H1 (cell line): ENCODE measurements around the gene FAM174A. TPM values are rescaled to one million over a fixed set of nuclear protein-coding genes. Genes with fewer than 3 reads are reported as not detected.

Source experiments
- CTCF ChIA-PET: fragments of 300-600 bp; sonication (Branson Sonifier 250); formaldehyde crosslinking; loops from one replicate; lab custom pipeline; 2021; ENCODE audit not compliant: partially characterized antibody; lab: Charles Lee
- POLR2A ChIA-PET: fragments of 300-600 bp; sonication (Branson Sonifier 250); formaldehyde crosslinking; loops from one replicate; lab custom pipeline; 2021; ENCODE audit warnings: inconsistent platforms; ENCODE audit not compliant: partially characterized antibody; lab: Charles Lee
- DNase-seq, 2 experiments: peaks; one replicate each; pipeline versions ENCODE4 v3.0.0 to v3.0.0-alpha.2; 2010 to 2022; ENCODE audit warnings: low spot score in 2 of 2, low read depth in 1 of 2, mixed read lengths in 1 of 2
- FAIRE-seq: peaks from 2 replicates; lab custom pipeline; 2011; peaks lifted over from hg19 to GRCh38; lab: Jason Lieb, UNC
- H2AFZ ChIP-seq: 2 replicates; pipeline ENCODE4 v1.8.1; 2012; ENCODE audit warnings: low read length, inconsistent platforms
- H2AK5ac ChIP-seq: 2 replicates; pipeline ENCODE4 v1.6.1; 2013; ENCODE audit warnings: low read depth, low read length
- H2BK120ac ChIP-seq: replicated peaks from 2 replicates; pipeline ENCODE3; 2013; ENCODE audit warnings: low read depth, low read length, inconsistent platforms
- H2BK12ac ChIP-seq: 2 replicates; pipeline ENCODE4 v1.6.1; 2013; ENCODE audit warnings: low read depth, low read length
- H2BK15ac ChIP-seq: 2 replicates; pipeline ENCODE4 v1.6.1; 2013; ENCODE audit warnings: low read length
- H2BK20ac ChIP-seq: 2 replicates; pipeline ENCODE4 v1.6.1; 2013; ENCODE audit warnings: low read length
- H2BK5ac ChIP-seq: 2 replicates; pipeline ENCODE4 v1.6.1; 2013; ENCODE audit warnings: low read depth, low read length
- H3K14ac ChIP-seq: 2 replicates; pipeline ENCODE4 v1.6.1; 2013; ENCODE audit warnings: inconsistent platforms; ENCODE audit not compliant: insufficient read length
- H3K18ac ChIP-seq: 2 replicates; pipeline ENCODE4 v1.6.1; 2013; ENCODE audit warnings: low read length; ENCODE audit errors: extremely low read depth
- H3K23ac ChIP-seq: 2 replicates; pipeline ENCODE4 v1.6.1; 2013; ENCODE audit warnings: inconsistent platforms; ENCODE audit not compliant: insufficient read length
- H3K23me2 ChIP-seq: 2 replicates; pipeline ENCODE4 v1.6.1; 2013; ENCODE audit warnings: low read depth, low read length
- H3K27ac ChIP-seq: 2 replicates; pipeline ENCODE4 v1.6.1; 2011; ENCODE audit warnings: low read depth, low read length, inconsistent platforms
- H3K27me3 ChIP-seq, 4 experiments: replicated peaks in 1 of 4; 1 replicate in 1 of 4; 2 replicates in 3 of 4; pipeline versions ENCODE4 v1.6.1 to v1.8.1; 2011 to 2013; ENCODE audit warnings: low read length in 3 of 4, mild to moderate bottlenecking in 3 of 4, inconsistent platforms in 2 of 4, mixed read lengths in 2 of 4, moderate library complexity in 1 of 4; ENCODE audit not compliant: control insufficient read depth in 3 of 4, insufficient read depth in 3 of 4; ENCODE audit errors: extremely low read depth in 1 of 4
- H3K36me3 ChIP-seq, 4 experiments: 2 replicates each; pipeline versions ENCODE4 v1.6.1 to v1.8.1; 2011 to 2013; ENCODE audit warnings: mild to moderate bottlenecking in 4 of 4, low read length in 3 of 4, moderate library complexity in 2 of 4, control low read depth in 1 of 4, inconsistent platforms in 1 of 4; ENCODE audit not compliant: insufficient read depth in 4 of 4, control insufficient read depth in 2 of 4
- H3K4ac ChIP-seq: replicated peaks from 2 replicates; pipeline ENCODE3; 2013; ENCODE audit warnings: low read length, low read depth, mixed read lengths, inconsistent platforms; ENCODE audit not compliant: insufficient read length
- H3K4me1 ChIP-seq, 4 experiments: replicated peaks in 1 of 4; 1 replicate in 1 of 4; 2 replicates in 3 of 4; pipeline versions ENCODE4 v1.6.1 to v1.8.1; 2011 to 2013; ENCODE audit warnings: low read length in 3 of 4, inconsistent platforms in 2 of 4, mixed read lengths in 1 of 4; ENCODE audit not compliant: insufficient read depth in 4 of 4, control insufficient read depth in 3 of 4
- H3K4me2 ChIP-seq, 2 experiments: 2 replicates each; pipeline versions ENCODE4 v1.6.1 to v1.8.1; 2011 to 2013; ENCODE audit warnings: low read depth in 2 of 2, low read length in 2 of 2, control low read depth in 1 of 2, inconsistent platforms in 1 of 2, mild to moderate bottlenecking in 1 of 2; ENCODE audit not compliant: insufficient read depth in 1 of 2
- H3K4me3 ChIP-seq, 4 experiments: fragments of 200-600, 300-600 bp in 1 of 4; sonication (generic), shearing (Covaris generic), sonication (Bioruptor Twin) in 1 of 4; 2 replicates each; pipeline versions ENCODE4 v1.5.1 to v1.8.1; 2011 to 2016; ENCODE audit warnings: low read length in 4 of 4, low read depth in 3 of 4, control low read depth in 2 of 4, inconsistent platforms in 2 of 4, mild to moderate bottlenecking in 2 of 4, mixed read lengths in 1 of 4, moderate library complexity in 1 of 4; ENCODE audit not compliant: insufficient read depth in 2 of 4; ENCODE audit errors: extremely low read depth in 1 of 4
- H3K56ac ChIP-seq: replicated peaks from 2 replicates; pipeline ENCODE3; 2013; ENCODE audit warnings: low read depth, mild to moderate bottlenecking, mixed read lengths, low read length, inconsistent platforms; ENCODE audit not compliant: insufficient read length
- H3K79me1 ChIP-seq: 2 replicates; pipeline ENCODE4 v1.6.1; 2013; ENCODE audit warnings: low read depth, low read length, control low read depth
- H3K79me2 ChIP-seq, 2 experiments: 2 replicates each; pipeline versions ENCODE4 v1.6.1 to v1.8.1; 2012 to 2013; ENCODE audit warnings: low read length in 2 of 2, mild to moderate bottlenecking in 2 of 2, inconsistent platforms in 1 of 2; ENCODE audit not compliant: insufficient read depth in 2 of 2, control insufficient read depth in 1 of 2
- H3K9ac ChIP-seq, 4 experiments: replicated peaks in 1 of 4; 1 replicate in 1 of 4; 2 replicates in 3 of 4; pipeline versions ENCODE4 v1.6.1 to v1.8.1; 2011 to 2013; ENCODE audit warnings: low read depth in 3 of 4, low read length in 3 of 4, control low read depth in 2 of 4, mild to moderate bottlenecking in 2 of 4, moderate library complexity in 2 of 4, inconsistent platforms in 1 of 4; ENCODE audit errors: extremely low read depth in 1 of 4
- H3K9me3 ChIP-seq, 2 experiments: 2 replicates each; pipeline versions ENCODE4 v1.6.1 to v1.8.1; 2012 to 2013; ENCODE audit warnings: mild to moderate bottlenecking in 2 of 2, moderate library complexity in 2 of 2, control low read depth in 1 of 2, inconsistent platforms in 1 of 2, low read depth in 1 of 2, low read length in 1 of 2, mixed read lengths in 1 of 2; ENCODE audit not compliant: insufficient read depth in 2 of 2
- H4K20me1 ChIP-seq, 2 experiments: replicated peaks in 1 of 2; 2 replicates each; pipeline versions ENCODE3 to v1.8.1; 2011 to 2013; ENCODE audit warnings: inconsistent platforms in 2 of 2, low read length in 2 of 2, mild to moderate bottlenecking in 1 of 2; ENCODE audit not compliant: insufficient read depth in 2 of 2, control insufficient read depth in 1 of 2
- H4K5ac ChIP-seq: 2 replicates; pipeline ENCODE4 v1.6.1; 2013; ENCODE audit warnings: low read length, low read depth, mixed read lengths, inconsistent platforms; ENCODE audit not compliant: insufficient read length
- H4K8ac ChIP-seq: 2 replicates; pipeline ENCODE4 v1.8.0; 2013; ENCODE audit warnings: mild to moderate bottlenecking, moderate library complexity, low read length, inconsistent platforms; ENCODE audit not compliant: insufficient read depth; ENCODE audit errors: extremely low read depth
- H4K91ac ChIP-seq: replicated peaks from 2 replicates; pipeline ENCODE3; 2013; ENCODE audit warnings: low read length, mixed read lengths, inconsistent platforms; ENCODE audit not compliant: insufficient read length
- BACH1 ChIP-seq: IDR thresholded peaks from 2 replicates; pipeline ENCODE4 v1.6.1; 2012; ENCODE audit warnings: low read length, improper control_type of control experiment
- BCL11A ChIP-seq, 2 experiments: IDR thresholded peaks; one replicate each; pipeline ENCODE4 v1.6.1; 2011; ENCODE audit warnings: low read depth in 2 of 2, low read length in 2 of 2, mild to moderate bottlenecking in 2 of 2
- CEBPB ChIP-seq: IDR thresholded peaks from 2 replicates; pipeline ENCODE4 v1.6.1; 2012; ENCODE audit warnings: low read depth, low read length
- EZH2 ChIP-seq: fragments of 200-600 bp; sonication (generic); IDR thresholded peaks from 2 replicates; pipeline ENCODE4 v1.7.1; 2012; ENCODE audit warnings: low read depth, mild to moderate bottlenecking, moderate library complexity, low read length, inconsistent platforms; ENCODE audit not compliant: severe bottlenecking
- RAD21 ChIP-seq, 2 experiments: IDR thresholded peaks in 1 of 2; conservative IDR thresholded peaks in 1 of 2; 2 replicates each; pipeline ENCODE4 v1.6.1; 2011; ENCODE audit warnings: low read depth in 2 of 2, low read length in 2 of 2, improper control_type of control experiment in 1 of 2, inconsistent platforms in 1 of 2, mild to moderate bottlenecking in 1 of 2, moderate library complexity in 1 of 2
- WGBS, 2 experiments: shearing (Covaris generic) in 1 of 2; methylation state at CpG; one replicate each; pipeline versions ENCODE4 v1.1.6 to v1.1.7; 2013 to 2015; ENCODE audit warnings: low lambda C conversion rate in 2 of 2, mixed read lengths in 2 of 2, inconsistent platforms in 1 of 2, low coverage in 1 of 2, missing lambda C conversion rate in 1 of 2; ENCODE audit not compliant: insufficient replicate concordance in 2 of 2, insufficient coverage in 1 of 2, insufficient read length in 1 of 2; ENCODE audit errors: extremely low coverage in 1 of 2, missing lambda C conversion rate in 1 of 2; 5-methylcytosine and 5-hydroxymethylcytosine counted together
- polyA plus RNA-seq, 7 experiments: library from polyadenylated mRNA; depleted of rRNA in 3 of 7; stranded (reverse) in 5 of 7; unstranded in 2 of 7; fragments of >200 nt in 5 of 7; fragments of 200-250 nt in 2 of 7; gene quantifications; 1 replicate in 5 of 7; 2 replicates in 1 of 7; 4 replicates in 1 of 7; pipeline versions ENCODE4 v1.2.1 to v1.2.3, GENCODE V29; 2011 to 2013; ENCODE audit warnings: missing spikeins in 2 of 7, mixed read lengths in 2 of 7
- total RNA-seq: library from RNA; stranded (reverse); fragmentation: NEBNext Ultra II Directional; extraction: Animal tissue kit (Norgen Biotek cat#: 25700); gene quantifications from 2 replicates; pipeline ENCODE4 v1.2.1, GENCODE V29; 2021
- TF ChIP-seq, protein P1 (sequence below): IDR thresholded peaks from 2 replicates; pipeline ENCODE4 v1.6.1; 2011; ENCODE audit warnings: low read length, improper control_type of control experiment

The FAM174A gene
- total and polyA plus RNA-seq, 2 of the 8 experiments (the other 6 are each of a cell fraction or from before 2014, with no cell fraction given), result 3.9 to 5.3 TPM

DNA sequence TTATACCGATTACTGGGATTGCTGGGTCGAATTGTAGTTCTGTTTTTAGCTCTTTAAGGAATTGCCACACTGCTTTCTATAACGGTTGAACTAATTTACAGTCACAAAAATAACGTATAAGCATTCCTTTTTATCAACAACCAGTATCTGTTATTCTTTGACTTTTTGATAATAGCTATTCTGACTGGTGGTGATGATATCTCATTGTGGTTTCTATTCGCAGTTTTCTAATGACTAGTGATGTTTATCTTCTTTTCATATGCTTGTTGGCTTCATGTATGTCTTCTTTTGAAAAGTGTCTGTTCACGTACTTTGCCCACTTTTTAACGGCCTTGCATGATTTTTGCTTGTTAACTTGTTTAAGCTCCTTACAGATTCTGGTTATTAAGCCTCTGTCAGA is 74.4 kb downstream of the FAM174A start:
- H3K4me3 ChIP-seq, result no peak overlapping the region
- no peak overlapping the region for H3K27ac ChIP-seq
- H2AFZ ChIP-seq, result no peak overlapping the region
- H2AK5ac ChIP-seq, result no peak overlapping the region
- H3K27me3 ChIP-seq, result no peaks in the 10 kb centered on the region
- no peak overlapping the region for H3K9ac ChIP-seq
- POLR2A ChIA-PET, result no interaction called here
- DNase-seq (no peak), FAIRE-seq (no peak)
- no peak overlapping the region for H2BK20ac ChIP-seq
- H3K79me1 ChIP-seq, result no peaks in the 10 kb centered on the region
- H3K23ac ChIP-seq, result no peak overlapping the region
- no peak overlapping the region for H2BK15ac ChIP-seq
- H4K8ac ChIP-seq, result no peak overlapping the region
- no peak overlapping the region for H3K4me2 ChIP-seq
- H4K5ac ChIP-seq, result no peak overlapping the region
- no peak overlapping the region for H3K18ac ChIP-seq
- no peak overlapping the region for H3K56ac ChIP-seq
- H3K23me2 ChIP-seq, result no peaks in the 10 kb centered on the region
- no peak overlapping the region for H3K14ac ChIP-seq
- no peak overlapping the region for H2BK12ac ChIP-seq
- H3K36me3 ChIP-seq, result 0 out of 8 replicates have a peak, but pooled peaks cover 0 to 2% (median 0%) of the 10 kb centered on the region in 4 experiments
- no peaks in the 10 kb centered on the region for H3K4me1 ChIP-seq
- no peak overlapping the region for H3K4ac ChIP-seq
- CTCF ChIA-PET, result no interaction called here
- 97% methylated on average over 7 of the region's 7 CpGs; no CpG with 5 or more reads in 1 of the 2 experiments for WGBS, 2 experiments
- no peaks in the 10 kb centered on the region for H4K20me1 ChIP-seq
- H4K91ac ChIP-seq, result no peak overlapping the region
- peaks cover 0 to 3% of the 10 kb centered on the region in 2 experiments; a peak in 1 of 4 replicates for H3K9me3 ChIP-seq
- H3K79me2 ChIP-seq, result no peaks in the 10 kb centered on the region
- H2BK120ac ChIP-seq, result no peak overlapping the region
- H2BK5ac ChIP-seq, result no peak overlapping the region
- TF ChIP-seq, protein P1, sequence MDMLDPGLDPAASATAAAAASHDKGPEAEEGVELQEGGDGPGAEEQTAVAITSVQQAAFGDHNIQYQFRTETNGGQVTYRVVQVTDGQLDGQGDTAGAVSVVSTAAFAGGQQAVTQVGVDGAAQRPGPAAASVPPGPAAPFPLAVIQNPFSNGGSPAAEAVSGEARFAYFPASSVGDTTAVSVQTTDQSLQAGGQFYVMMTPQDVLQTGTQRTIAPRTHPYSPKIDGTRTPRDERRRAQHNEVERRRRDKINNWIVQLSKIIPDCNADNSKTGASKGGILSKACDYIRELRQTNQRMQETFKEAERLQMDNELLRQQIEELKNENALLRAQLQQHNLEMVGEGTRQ, result no peak
- no peak for TF ChIP-seq BCL11A (IDR thresholded peaks at IDR 0.05; ENCODE audit: low read depth in 2 of 2, low read length in 2 of 2)
- no peak for TF ChIP-seq EZH2
- TF ChIP-seq CEBPB, result no peak
- TF ChIP-seq RAD21 (IDR thresholded peaks at IDR 0.05 in 1 of 2, conservative IDR thresholded peaks at IDR 0.05 in 1 of 2; ENCODE audit: low read depth in 2 of 2, low read length in 2 of 2), result no peak
- TF ChIP-seq BACH1, result no peak
